ENCODE results near the gene SLC22A3. TPM values are rescaled to one million over a fixed set of nuclear protein-coding genes. Genes with fewer than 3 reads are reported as not detected.

Gene SLC22A3
- total and polyA plus RNA-seq, 2 of the 13 experiments (the other 11 are each of a cell fraction or from before 2014, with no cell fraction given) = 12.0 to 31.5 TPM

DNA sequence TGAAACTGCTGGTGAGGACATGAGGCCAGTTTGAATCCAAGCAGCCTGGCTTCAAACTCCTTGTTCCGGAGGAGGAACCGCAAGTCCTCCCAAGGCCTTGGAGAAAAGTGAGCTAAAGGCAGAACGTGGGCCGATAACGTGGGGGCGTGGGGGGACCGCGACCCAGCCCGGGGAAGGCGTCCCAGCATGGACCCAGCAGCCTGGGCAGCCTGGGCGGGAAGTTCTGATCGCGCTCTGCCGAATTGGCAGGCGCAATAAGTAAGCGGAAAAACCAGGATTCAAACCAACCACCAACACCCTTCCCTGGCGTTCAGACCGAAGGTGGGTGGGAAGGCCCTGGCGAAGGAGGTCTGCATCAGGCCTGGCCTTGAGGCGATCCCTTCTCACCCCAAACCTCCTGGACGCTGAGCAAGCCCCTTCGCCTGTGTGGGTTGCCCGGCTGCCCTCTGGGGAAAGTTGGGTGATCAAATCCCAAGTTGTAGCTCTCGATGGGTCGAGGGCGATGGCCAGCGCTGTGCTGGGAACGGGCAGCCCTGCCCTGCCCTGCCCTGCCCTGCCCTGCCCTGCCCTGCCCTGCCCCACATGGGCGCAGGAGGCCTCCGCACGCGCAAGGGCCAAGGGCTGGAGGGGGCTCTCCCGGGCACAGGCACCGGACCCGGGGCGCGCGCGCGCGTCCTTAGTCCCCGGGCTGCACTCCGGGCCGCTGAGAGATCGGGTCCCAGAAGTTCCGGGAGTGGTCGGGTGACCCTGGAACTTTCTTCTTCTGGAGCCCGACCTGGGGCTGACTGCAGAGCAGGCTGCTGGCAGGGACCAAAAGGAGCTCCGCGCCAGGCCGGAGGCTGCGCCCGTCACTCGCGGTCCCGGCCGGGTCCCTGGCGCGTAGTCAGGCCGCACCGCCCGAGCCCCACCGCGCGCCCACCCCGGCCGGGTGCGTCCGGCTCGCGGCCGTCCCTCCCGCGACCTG is 637 bp upstream of the SLC22A3 start (continued):
- TF ChIP-seq ZNF235 (CRISPR knock-in tag; IDR thresholded peaks at IDR 0.05; ENCODE audit: borderline replicate concordance) = 0 out of 2 replicates have a peak, but pooled peaks have one; percentile 6
- no peak for TF ChIP-seq ZMYM4 (CRISPR knock-in tag; IDR thresholded peaks at IDR 0.05)
- TF ChIP-seq ZBTB42 (CRISPR knock-in tag; IDR thresholded peaks at IDR 0.05) = no peak
- TF ChIP-seq ZNF138 (CRISPR knock-in tag; IDR thresholded peaks at IDR 0.05; ENCODE audit: low read depth) = no peak; the same call in 1 of the 2 replicates
- TF ChIP-seq, protein P1, sequence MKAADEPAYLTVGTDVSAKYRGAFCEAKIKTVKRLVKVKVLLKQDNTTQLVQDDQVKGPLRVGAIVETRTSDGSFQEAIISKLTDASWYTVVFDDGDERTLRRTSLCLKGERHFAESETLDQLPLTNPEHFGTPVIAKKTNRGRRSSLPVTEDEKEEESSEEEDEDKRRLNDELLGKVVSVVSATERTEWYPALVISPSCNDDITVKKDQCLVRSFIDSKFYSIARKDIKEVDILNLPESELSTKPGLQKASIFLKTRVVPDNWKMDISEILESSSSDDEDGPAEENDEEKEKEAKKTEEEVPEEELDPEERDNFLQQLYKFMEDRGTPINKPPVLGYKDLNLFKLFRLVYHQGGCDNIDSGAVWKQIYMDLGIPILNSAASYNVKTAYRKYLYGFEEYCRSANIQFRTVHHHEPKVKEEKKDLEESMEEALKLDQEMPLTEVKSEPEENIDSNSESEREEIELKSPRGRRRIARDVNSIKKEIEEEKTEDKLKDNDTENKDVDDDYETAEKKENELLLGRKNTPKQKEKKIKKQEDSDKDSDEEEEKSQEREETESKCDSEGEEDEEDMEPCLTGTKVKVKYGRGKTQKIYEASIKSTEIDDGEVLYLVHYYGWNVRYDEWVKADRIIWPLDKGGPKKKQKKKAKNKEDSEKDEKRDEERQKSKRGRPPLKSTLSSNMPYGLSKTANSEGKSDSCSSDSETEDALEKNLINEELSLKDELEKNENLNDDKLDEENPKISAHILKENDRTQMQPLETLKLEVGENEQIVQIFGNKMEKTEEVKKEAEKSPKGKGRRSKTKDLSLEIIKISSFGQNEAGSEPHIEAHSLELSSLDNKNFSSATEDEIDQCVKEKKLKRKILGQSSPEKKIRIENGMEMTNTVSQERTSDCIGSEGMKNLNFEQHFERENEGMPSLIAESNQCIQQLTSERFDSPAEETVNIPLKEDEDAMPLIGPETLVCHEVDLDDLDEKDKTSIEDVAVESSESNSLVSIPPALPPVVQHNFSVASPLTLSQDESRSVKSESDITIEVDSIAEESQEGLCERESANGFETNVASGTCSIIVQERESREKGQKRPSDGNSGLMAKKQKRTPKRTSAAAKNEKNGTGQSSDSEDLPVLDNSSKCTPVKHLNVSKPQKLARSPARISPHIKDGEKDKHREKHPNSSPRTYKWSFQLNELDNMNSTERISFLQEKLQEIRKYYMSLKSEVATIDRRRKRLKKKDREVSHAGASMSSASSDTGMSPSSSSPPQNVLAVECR (CRISPR knock-in tag; IDR thresholded peaks at IDR 0.05; ENCODE audit: borderline replicate concordance) = no peak; the same call in 1 of the 2 replicates
- no peak for TF ChIP-seq PAWR (CRISPR knock-in tag; IDR thresholded peaks at IDR 0.05; ENCODE audit: borderline replicate concordance)
- no peak for TF ChIP-seq ZBTB4 (CRISPR knock-in tag; IDR thresholded peaks at IDR 0.05; ENCODE audit: borderline replicate concordance)
- TF ChIP-seq ZGPAT (CRISPR knock-in tag; IDR thresholded peaks at IDR 0.05) = peak; percentile 27; the same call in 1 of the 2 replicates
- TF ChIP-seq SKI (IDR thresholded peaks at IDR 0.05; ENCODE audit: partially characterized antibody) = no peak
- no peak for TF ChIP-seq REXO4 (CRISPR knock-in tag; IDR thresholded peaks at IDR 0.05; ENCODE audit: borderline replicate concordance)
- TF ChIP-seq PPARG (CRISPR knock-in tag; conservative IDR thresholded peaks at IDR 0.05) = no peak
- no peak for TF ChIP-seq ZNF572 (CRISPR knock-in tag; IDR thresholded peaks at IDR 0.05)
- no peak; the same call in 1 of the 2 replicates for TF ChIP-seq ZSCAN9 (CRISPR knock-in tag; IDR thresholded peaks at IDR 0.05; ENCODE audit: borderline replicate concordance)
- TF ChIP-seq ZFY (CRISPR knock-in tag; IDR thresholded peaks at IDR 0.05) = peak; percentile 43
- no peak for TF ChIP-seq ZBED4 (CRISPR knock-in tag; IDR thresholded peaks at IDR 0.05; ENCODE audit: borderline replicate concordance)

Data from HepG2 (cell line).